B cell (primary cell): ENCODE measurements around the gene UQCC3. TPM values are rescaled to one million over a fixed set of nuclear protein-coding genes. Genes with fewer than 3 reads are reported as not detected.
A peak's percentile ranks its signal among the peaks of the same experiment; 100 is the strongest.

Source experiments
- ATAC-seq: fragments of 200-7000 bp; cut with Tn5 transposase; one replicate; pipeline ENCODE4 v1.10.0; 2021; ENCODE audit warnings: low read depth, mild to moderate bottlenecking, moderate number of reproducible peaks, moderate library complexity
- CTCF ChIA-PET: fragments of 350-600 bp; sonication (Branson Sonifier 250); formaldehyde crosslinking; loops from one replicate; lab custom pipeline; 2021; ENCODE audit warnings: antibody characterized with exemption, inconsistent platforms; lab: Charles Lee
- POLR2A ChIA-PET: fragments of 350-600 bp; sonication (Branson Sonifier 250); formaldehyde crosslinking; loops from one replicate; lab custom pipeline; 2021; ENCODE audit warnings: antibody characterized with exemption; lab: Charles Lee
- DNase-seq: peaks from one replicate; pipeline ENCODE4 v3.0.0; 2013
- H2AFZ ChIP-seq: 2 replicates; pipeline ENCODE4 v1.6.1; 2012; ENCODE audit warnings: mild to moderate bottlenecking, low read depth, low read length; ENCODE audit not compliant: insufficient read depth, poor library complexity, severe bottlenecking
- H3K27ac ChIP-seq, 2 donors: 1 replicate in 1 of 2; 2 replicates in 1 of 2; pipeline ENCODE4 v1.5.1; 2012 to 2013; ENCODE audit warnings: low read length in 2 of 2, mild to moderate bottlenecking in 2 of 2, moderate library complexity in 1 of 2
- H3K27me3 ChIP-seq, 4 experiments: fragments of 200-600 bp in 1 of 4; sonication (generic) in 1 of 4; replicated peaks in 1 of 4; 1 replicate in 2 of 4; 2 replicates in 2 of 4; pipeline versions ENCODE4 v1.6.1 to v1.7.0; 2013 to 2016; ENCODE audit warnings: low read length in 3 of 4, mild to moderate bottlenecking in 2 of 4, mixed read lengths in 1 of 4, moderate library complexity in 1 of 4; ENCODE audit not compliant: insufficient read depth in 4 of 4, control insufficient read depth in 3 of 4; ENCODE audit errors: control extremely low read depth in 1 of 4
- H3K36me3 ChIP-seq, 2 experiments: replicated peaks in 1 of 2; 1 replicate in 1 of 2; 2 replicates in 1 of 2; pipeline versions ENCODE4 v1.6.1 to v1.7.1; 2013; ENCODE audit warnings: low read length in 1 of 2; ENCODE audit not compliant: insufficient read depth in 2 of 2, control insufficient read depth in 1 of 2; ENCODE audit errors: control extremely low read depth in 1 of 2, extremely low read depth in 1 of 2
- H3K4me1 ChIP-seq, 2 donors: fragments of 200-600 bp in 1 of 2; sonication (generic) in 1 of 2; 1 replicate in 1 of 2; 2 replicates in 1 of 2; pipeline versions ENCODE4 v1.5.1 to v1.6.1; 2013 to 2017; ENCODE audit warnings: low read length in 2 of 2; ENCODE audit not compliant: control insufficient read depth in 2 of 2, insufficient read depth in 2 of 2
- H3K4me2 ChIP-seq: replicated peaks from 2 replicates; pipeline ENCODE3; 2012; ENCODE audit warnings: mild to moderate bottlenecking, low read depth, low read length; ENCODE audit not compliant: poor library complexity, severe bottlenecking
- H3K4me3 ChIP-seq, 5 experiments: fragments of 200-600 bp in 1 of 5; sonication (generic) in 1 of 5; 1 replicate in 3 of 5; 2 replicates in 2 of 5; pipeline versions ENCODE4 v1.5.1 to v1.7.0; 2011 to 2016; ENCODE audit warnings: low read length in 4 of 5, mild to moderate bottlenecking in 4 of 5, low read depth in 2 of 5, control low read depth in 1 of 5, moderate library complexity in 1 of 5; ENCODE audit not compliant: insufficient read depth in 1 of 5; ENCODE audit errors: control extremely low read depth in 1 of 5, extremely low read depth in 1 of 5
- H3K79me2 ChIP-seq: fragments of 200-600 bp; sonication (generic); one replicate; pipeline ENCODE4 v1.6.0; 2016; ENCODE audit warnings: low read length; ENCODE audit not compliant: control insufficient read depth, insufficient read depth
- H3K9ac ChIP-seq: fragments of 200-600 bp; sonication (generic); 2 replicates; pipeline ENCODE4 v1.6.1; 2017; ENCODE audit warnings: mild to moderate bottlenecking, low read length, moderate library complexity
- H3K9me3 ChIP-seq, 3 donors: one replicate each; pipeline versions ENCODE4 v1.6.1 to v1.7.1; 2013; ENCODE audit warnings: low read length in 2 of 3; ENCODE audit not compliant: control insufficient read depth in 2 of 3, insufficient read depth in 1 of 3; ENCODE audit errors: control extremely low read depth in 1 of 3
- H4K20me1 ChIP-seq: 2 replicates; pipeline ENCODE4 v1.6.0; 2012; ENCODE audit warnings: mild to moderate bottlenecking, low read length; ENCODE audit not compliant: insufficient read depth, control insufficient read depth, poor library complexity, severe bottlenecking
- H3K27ac Mint-ChIP-seq: one replicate; pipeline ENCODE4 v1.8.0; 2021; ENCODE audit warnings: mixed read lengths
- H3K27me3 Mint-ChIP-seq: one replicate; pipeline ENCODE4 v1.8.0; 2021; ENCODE audit warnings: mixed read lengths
- H3K4me1 Mint-ChIP-seq: one replicate; pipeline ENCODE4 v1.8.0; 2021; ENCODE audit warnings: mixed read lengths
- H3K4me3 Mint-ChIP-seq: one replicate; pipeline ENCODE4 v1.8.0; 2021; ENCODE audit warnings: mixed read lengths
- H3K9me3 Mint-ChIP-seq: one replicate; pipeline ENCODE4 v1.8.0; 2022; ENCODE audit warnings: mixed read lengths; ENCODE audit not compliant: insufficient read depth
- EZH2 ChIP-seq: IDR thresholded peaks from 2 replicates; pipeline ENCODE4 v1.6.1; 2012; ENCODE audit warnings: borderline replicate concordance, low read depth, mild to moderate bottlenecking, moderate library complexity, low read length; ENCODE audit not compliant: insufficient read depth, poor library complexity, severe bottlenecking
- WGBS: methylation state at CpG from one replicate; pipeline ENCODE4 v1.1.5; 2013; ENCODE audit warnings: missing lambda C conversion rate; ENCODE audit not compliant: insufficient coverage; 5-methylcytosine and 5-hydroxymethylcytosine counted together
- intact Hi-C: fragments of 100-400 bp; cut with micrococcal nuclease; formaldehyde crosslinking; loops from one replicate; pipeline ENCODE4 v1.10.0; 2022
- polyA minus RNA-seq: library from RNA; depleted of rRNA, polyadenylated mRNA; stranded (reverse); fragments of >200 nt; gene quantifications from 2 replicates; pipeline ENCODE4 v1.2.3, GENCODE V29; 2012
- polyA plus RNA-seq: library from polyadenylated mRNA; depleted of rRNA; stranded (reverse); fragments of >200 nt; gene quantifications from 2 replicates; pipeline ENCODE4 v1.2.3, GENCODE V29; 2012
- total RNA-seq, 2 donors: library from RNA; stranded (reverse); fragments of 120-200 nt in 1 of 2; gene quantifications; 1 replicate in 1 of 2; 2 replicates in 1 of 2; pipeline versions ENCODE4 v1.2.3 to v1.2.4, GENCODE V29; 2013 to 2022
- TF ChIP-seq, protein P1 (sequence below): fragments of 200-600 bp; IDR thresholded peaks from one replicate; pipeline ENCODE4 v1.8.0; 2022; ENCODE audit warnings: antibody characterized with exemption, mild to moderate bottlenecking

UQCC3 gene, protein sequence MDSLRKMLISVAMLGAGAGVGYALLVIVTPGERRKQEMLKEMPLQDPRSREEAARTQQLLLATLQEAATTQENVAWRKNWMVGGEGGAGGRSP
- total RNA-seq (6.5 and 8.9 TPM in 2 replicates), polyA plus RNA-seq (2.8 and 5.6 TPM in 2 replicates), polyA minus RNA-seq (5.2 and 6.7 TPM in 2 replicates)
- total RNA-seq (2013) = 6.9 TPM

GRCh38 chr11:62671608-62672389 lies at the start of gene UQCC3, which contains the start of gene LBHD1:
Gene UQCC3, plus strand, starts transcription at chr11:62671673. Its CDS starts 73 bp downstream, at chr11:62671746.
Gene LBHD1, minus strand, starts transcription at chr11:62672267. Its CDS starts 2,236 bp downstream, at chr11:62670031.
- Histone ChIP-seq H3K27me3 (no peaks in the 10 kb centered on the region), H3K4me1 (peaks cover 21 to 36% of the 10 kb centered on the region in 2 donors), H3K79me2 (peaks cover 63% of the 10 kb centered on the region), H2AFZ (peak within 1 kb of the TSS; percentile 92), H3K9me3 (no peaks in the 10 kb centered on the region), H3K4me3 (peak within 1 kb of the TSS; percentile 85 to 97 (median 87)), H3K36me3 (peaks cover 3 to 24% of the 10 kb centered on the region in 2 experiments), H3K27ac (peak within 1 kb of the TSS; percentile 56 to 71), H4K20me1 (peaks cover 5% of the 10 kb centered on the region), H3K9ac (peak within 1 kb of the TSS; percentile 97), H3K4me2 (peak within 1 kb of the TSS; percentile 94)
- DNase-seq = peak; percentile 86
- ChIA-PET CTCF (interaction anchor here (0.6 to 2.5 kb wide), 12 partner anchors 9 to 186 kb away, joined by 3 to 13 read pairs (median 4); partner anchors contain the start of genes B3GAT3, EEF1G, INTS5 and TUT1), POLR2A (interaction anchor here (0.6 to 2.8 kb wide), 22 partner anchors 8 to 220 kb away, joined by 3 to 21 read pairs (median 5); partner anchors contain the start of genes B3GAT3, EEF1G, GANAB and HNRNPUL2)
- intact Hi-C loops = loop anchor here (1.0 to 2.0 kb wide), 6 partner anchors 7 to 209 kb away; partner anchors contain the start of genes GANAB, HNRNPUL2, INTS5 and SLC3A2
- Mint-ChIP-seq H3K4me1 (peaks cover 48% of the 10 kb centered on the region), H3K27ac (peak within 1 kb of the TSS; percentile 97), H3K4me3 (peak within 1 kb of the TSS; percentile 100), H3K27me3 (no peaks in the 10 kb centered on the region), H3K9me3 (no peaks in the 10 kb centered on the region)
- WGBS = under 1% methylated on average over 59 of the region's 59 CpGs
- no peak for TF ChIP-seq EZH2
- ATAC-seq = peak; percentile 77

DNA sequence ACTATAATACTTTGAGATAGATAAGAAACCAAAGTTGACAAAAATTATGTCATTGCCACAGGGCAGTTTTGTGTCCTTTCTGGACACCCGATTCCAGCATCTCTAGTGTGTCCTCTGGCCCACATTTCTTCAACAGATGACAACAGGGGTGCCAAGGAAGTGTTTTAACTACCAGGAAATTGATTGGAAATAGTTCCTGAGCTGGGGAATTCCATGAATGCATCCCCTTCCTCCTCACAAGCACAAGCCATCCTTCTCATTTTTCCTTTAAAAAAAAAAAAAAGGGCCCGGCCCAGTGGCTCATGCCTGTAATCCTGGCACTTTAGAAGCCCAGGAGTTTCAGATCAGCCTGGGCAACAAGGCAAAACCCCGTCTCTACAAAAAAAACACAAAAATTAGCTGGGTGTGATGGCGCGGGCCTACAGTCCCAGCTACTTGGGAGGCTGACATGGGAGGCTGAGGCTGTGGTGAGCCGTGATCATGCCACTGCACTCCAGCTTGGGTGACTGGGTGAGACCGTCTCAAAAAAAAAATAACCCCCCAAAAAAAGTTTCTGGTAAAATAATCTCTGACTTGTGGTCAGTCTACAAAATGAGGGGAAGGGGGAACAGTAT lies 48.9 kb upstream of the UQCC3 start:
- TF ChIP-seq, protein P1, sequence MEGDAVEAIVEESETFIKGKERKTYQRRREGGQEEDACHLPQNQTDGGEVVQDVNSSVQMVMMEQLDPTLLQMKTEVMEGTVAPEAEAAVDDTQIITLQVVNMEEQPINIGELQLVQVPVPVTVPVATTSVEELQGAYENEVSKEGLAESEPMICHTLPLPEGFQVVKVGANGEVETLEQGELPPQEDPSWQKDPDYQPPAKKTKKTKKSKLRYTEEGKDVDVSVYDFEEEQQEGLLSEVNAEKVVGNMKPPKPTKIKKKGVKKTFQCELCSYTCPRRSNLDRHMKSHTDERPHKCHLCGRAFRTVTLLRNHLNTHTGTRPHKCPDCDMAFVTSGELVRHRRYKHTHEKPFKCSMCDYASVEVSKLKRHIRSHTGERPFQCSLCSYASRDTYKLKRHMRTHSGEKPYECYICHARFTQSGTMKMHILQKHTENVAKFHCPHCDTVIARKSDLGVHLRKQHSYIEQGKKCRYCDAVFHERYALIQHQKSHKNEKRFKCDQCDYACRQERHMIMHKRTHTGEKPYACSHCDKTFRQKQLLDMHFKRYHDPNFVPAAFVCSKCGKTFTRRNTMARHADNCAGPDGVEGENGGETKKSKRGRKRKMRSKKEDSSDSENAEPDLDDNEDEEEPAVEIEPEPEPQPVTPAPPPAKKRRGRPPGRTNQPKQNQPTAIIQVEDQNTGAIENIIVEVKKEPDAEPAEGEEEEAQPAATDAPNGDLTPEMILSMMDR = no peak
- no peak for TF ChIP-seq EZH2
- DNase-seq = no peak
- H3K36me3 ChIP-seq = peaks cover 7 to 27% of the 10 kb centered on the region in 2 experiments
- peak overlapping the region; percentile 90 for H3K27ac Mint-ChIP-seq
- H3K9me3 ChIP-seq = no peaks in the 10 kb centered on the region
- H3K4me1 Mint-ChIP-seq = peaks cover 23% of the 10 kb centered on the region
- no peaks in the 10 kb centered on the region for H4K20me1 ChIP-seq
- H3K9ac ChIP-seq = peak overlapping the region; percentile 93
- H3K27me3 ChIP-seq = no peaks in the 10 kb centered on the region
- H3K27me3 Mint-ChIP-seq = no peaks in the 10 kb centered on the region
- peak overlapping the region in 1 of 5 experiments; percentile 80 for H3K4me3 ChIP-seq
- peaks cover 13% of the 10 kb centered on the region for H3K79me2 ChIP-seq
- no peak for ATAC-seq
- ChIA-PET POLR2A (interaction anchor here (0.6 to 3.6 kb wide), 12 partner anchors 15 to 229 kb away, joined by 3 to 33 read pairs (median 6); partner anchors contain the start of genes BSCL2, C11orf98, CSKMT and GNG3), CTCF (interaction anchor here (0.6 to 4.4 kb wide), 14 partner anchors 8 to 258 kb away, joined by 3 to 35 read pairs (median 4); partner anchors contain the start of genes C11orf98, CSKMT, EML3 and LBHD1)
- H3K9me3 Mint-ChIP-seq = no peaks in the 10 kb centered on the region
- H3K4me2 ChIP-seq = peak overlapping the region; percentile 92
- WGBS = 83% methylated on average over 1 of the region's 7 CpGs
- peak overlapping the region; percentile 98 for H3K4me3 Mint-ChIP-seq
- H3K4me1 ChIP-seq = peaks cover 11 to 19% of the 10 kb centered on the region in 2 donors
- peak overlapping the region; percentile 88 to 98 for H3K27ac ChIP-seq
- intact Hi-C loops = loop anchor here (1.0 to 2.0 kb wide), 8 partner anchors 10 to 139 kb away; partner anchors contain the start of genes C11orf98, CSKMT, EML3 and GANAB
- peak overlapping the region; percentile 85 for H2AFZ ChIP-seq
